Stimulated activated CD4-positive, alpha-beta T cell treated with anti-CD3 and anti-CD28 coated beads, Interleukin-4, amount 100 ng/mL, for 1 hour (primary cell): ENCODE results near the gene TNPO1.

ENCODE experiments used
- DNase-seq: peaks from one replicate; pipeline ENCODE4 v3.0.0-alpha.2; 2020

The TNPO1 gene

DNA sequence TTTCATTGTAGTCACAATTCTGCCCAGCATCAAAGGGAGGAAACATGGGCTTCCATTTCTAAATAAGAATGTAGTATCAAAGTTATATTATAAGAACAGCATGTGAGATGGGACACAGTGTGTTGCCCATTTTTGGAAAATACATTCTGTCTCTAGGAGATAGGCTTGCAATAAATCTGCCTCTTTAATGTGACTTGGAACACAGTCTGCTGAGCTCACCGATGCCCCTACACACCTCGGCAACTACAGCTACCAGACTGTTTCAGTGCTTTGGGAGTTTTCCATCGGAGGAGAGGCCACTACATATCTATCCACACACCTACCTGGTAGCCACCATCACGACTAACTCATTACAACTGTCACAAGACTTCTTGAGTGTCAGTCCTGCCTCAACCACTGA is 120.4 kb downstream of the TNPO1 start:
- DNase-seq: no peak

DNA sequence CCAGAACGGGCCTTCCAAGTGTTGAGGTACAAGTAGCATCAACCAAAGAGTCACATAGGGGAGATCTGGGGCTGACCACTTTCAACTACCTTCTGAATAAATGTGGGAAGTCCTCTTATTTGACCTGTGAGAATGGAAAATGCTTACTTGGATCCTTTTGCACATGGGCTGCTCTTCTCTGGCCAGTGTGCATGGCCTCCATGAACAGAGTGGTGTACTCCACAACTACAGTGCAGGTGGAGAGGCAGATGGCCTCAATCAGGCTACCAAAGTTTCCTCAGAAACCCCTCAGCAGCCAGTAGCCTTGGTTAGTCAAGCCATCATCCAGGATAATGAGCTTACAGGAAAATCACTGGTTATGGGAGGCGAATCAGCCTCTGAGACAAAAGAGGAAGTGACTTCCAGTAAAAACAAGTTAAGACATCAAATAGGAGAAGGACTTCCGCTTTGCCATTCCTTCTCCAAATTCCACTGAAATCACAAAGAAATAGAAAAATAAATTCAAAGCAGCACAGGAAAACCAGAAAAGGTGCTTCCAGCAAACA is 121.1 kb downstream of the TNPO1 start:
- DNase-seq: no peak

DNA sequence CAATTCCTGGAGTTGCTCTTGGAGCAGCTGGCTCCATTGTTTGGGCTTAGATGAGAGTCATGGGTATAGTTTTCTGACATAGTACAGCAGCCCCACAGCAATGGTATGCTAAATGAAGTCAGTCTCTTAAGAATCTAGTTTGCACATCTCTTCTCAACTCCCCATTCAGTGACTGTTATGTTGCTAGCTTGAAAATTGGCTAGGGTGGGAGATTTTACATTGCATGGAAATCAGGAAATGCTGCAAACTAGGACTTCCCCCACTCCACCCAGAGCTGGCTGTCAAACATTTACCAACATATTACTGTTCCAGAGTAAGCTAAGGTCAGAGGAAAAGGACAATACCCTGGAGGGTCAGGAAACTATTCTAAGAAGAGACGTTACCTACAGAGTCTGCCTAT is 121.7 kb downstream of the TNPO1 start:
- DNase-seq: no peak

- no peak for DNase-seq
These were observed 123.6 kb downstream of the TNPO1 start for GRCh38 chr5:72940082-72940481.

GRCh38 chr5:72943307-72943706 is 126.8 kb downstream of the TNPO1 start:
- DNase-seq: no peak

DNA sequence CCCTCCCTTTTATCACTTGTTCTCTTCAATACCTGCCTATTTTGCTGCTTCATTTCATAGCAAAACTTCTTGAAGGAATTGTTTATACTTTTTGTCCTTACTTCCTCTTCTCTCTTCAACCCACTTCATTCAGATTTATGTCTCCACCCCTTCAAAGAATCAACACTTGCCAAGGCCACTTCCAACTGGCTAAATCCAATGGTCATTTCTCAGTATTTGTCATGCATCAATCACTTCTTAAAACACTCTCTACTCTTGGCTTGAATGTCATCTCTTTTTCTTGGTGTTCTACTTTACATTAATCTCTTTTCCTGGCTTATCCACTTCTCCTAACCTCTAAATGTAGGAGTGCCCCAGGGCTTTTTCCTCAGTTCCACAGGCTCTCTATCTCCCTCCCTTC is 131.0 kb downstream of the TNPO1 start:
- no peak for DNase-seq

DNA sequence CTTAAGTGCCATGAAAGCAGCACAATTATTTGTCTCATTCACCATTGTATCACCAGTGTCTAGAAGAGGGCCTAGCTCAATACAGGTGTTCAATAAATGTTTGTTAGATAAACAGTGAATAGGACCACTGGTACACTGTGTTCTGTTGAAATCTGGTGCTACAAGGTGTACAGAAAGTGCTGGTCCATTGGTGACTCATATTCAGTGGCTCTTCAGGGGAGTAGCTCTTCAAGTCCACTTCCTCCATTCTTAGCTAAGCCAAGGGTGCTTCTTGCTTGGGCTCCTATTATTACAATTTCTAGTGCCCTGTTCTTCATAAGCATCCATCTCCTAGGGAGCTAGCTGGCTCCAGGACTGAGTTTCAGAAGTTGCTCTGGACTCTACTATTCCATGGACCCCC is 133.0 kb downstream of the TNPO1 start:
- no peak for DNase-seq

DNA sequence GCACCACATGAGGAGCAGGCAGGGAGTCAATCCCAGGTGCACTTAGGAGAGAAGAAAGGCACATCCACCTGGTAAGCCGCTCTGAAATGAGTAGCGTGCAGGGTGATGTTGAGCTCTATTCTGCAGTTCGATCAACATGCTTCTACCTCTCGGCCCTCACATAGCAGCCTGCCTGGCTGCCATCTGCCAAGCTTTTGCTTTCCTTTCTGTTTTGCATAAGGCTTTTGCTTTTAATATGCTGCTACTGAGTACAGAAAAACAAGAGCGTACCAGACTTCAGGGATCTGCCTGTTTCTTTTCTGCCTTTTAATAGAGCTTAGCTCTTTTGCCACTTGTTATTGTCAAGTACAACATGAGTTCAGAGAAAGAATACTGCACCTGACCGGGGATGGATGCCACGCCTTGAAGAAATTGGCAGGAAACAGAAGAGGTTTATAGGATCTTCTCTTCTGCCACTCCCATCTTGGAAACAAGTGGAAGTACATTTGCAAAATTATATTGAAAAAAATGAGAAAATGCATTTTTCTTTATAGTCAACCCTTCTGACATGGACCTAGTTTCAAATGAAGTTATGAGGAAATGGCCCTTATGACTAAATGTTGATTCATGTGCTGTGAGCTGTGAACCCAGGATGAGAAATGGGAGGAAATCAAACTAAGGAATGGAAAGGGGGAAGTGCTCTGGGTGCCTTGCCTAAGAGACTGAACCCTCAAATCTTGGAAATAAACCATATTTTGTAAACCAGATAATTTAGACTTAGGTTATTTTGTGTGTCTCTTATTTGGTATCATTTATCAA is 135.4 kb downstream of the TNPO1 start:
- DNase-seq: no peak

DNA sequence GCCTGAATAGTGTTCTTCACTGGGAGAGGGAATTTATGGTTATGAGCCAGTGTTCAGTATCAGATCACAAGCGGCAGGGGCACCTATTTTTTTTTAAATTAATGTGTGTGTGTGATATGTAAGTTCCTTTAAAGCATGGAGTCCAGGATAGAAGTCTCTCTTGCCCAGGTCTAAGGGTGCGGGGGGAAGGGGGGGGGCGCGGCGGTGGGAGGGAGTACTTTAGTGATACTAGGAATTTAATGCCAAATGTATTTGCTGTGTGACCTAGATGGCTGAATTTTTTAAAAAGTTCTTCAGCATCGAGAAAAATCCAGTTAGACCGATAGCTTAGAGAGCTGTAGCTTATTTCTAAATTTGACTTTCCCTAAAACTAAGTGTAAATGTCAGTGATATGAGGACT is 137.9 kb downstream of the TNPO1 start:
- DNase-seq: no peak

DNA sequence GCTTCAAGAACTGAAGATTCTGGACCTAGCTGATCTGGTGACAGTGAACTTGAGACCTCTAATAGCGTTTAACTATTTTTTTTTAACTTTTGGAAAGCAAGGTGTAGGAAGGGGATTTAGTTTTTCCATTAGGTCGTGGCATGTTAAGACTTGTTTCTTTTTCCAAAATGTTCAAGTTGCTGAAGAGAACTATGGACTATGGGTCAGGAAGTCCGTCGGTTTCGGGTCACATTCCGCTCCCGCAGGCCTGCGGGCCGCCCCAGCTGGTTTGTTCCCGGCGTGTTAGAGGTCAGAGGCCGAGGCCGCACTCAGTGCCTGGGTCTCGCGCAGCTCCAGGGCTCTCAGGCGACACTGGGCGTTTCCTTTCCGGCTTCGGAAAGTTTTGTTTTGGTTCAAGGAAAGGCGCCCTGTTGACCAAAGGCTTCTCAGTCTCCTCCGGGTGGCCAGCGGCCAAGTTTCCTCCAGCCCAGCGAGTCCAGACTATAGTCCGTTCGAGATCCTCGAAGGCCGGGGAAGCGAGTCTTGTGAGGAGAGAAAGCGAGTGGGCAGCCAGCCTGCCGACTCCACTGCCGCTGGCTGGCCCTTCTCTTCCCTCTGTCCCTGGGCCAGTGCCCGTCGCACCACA is 138.8 kb downstream of the TNPO1 start:
- no peak for DNase-seq

DNA sequence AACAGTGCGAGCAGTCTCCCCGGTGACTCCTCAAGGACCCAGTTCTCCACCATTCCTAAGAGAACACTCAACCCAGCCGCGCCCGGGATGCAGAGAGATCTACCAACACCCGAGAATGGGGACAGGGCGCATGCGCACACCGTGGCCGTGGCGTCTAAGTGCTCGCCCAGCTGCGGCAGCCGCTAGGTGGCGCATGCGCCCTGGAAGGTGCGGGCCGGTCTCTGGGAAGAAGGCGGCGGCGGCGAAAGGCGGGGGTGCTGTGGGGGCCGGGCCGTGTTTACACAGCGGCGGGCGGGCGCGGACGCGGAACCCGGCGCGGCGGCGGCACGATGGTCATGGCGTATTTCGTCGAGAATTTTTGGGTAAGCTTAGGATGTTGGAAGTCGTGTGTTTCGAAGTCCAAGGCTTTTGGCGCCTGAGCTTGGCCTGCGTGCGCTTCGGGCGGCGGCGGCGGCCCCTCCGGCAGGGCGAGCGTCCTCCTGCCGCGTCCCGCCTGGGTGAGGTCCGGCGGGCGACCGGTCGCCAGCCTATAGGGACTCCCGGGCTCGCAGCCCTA is 139.4 kb downstream of the TNPO1 start, which contains the start of gene FCHO2:
Gene FCHO2 (plus strand): TSS at position 274 of the 556 bp plus-strand sequence. CDS start 56 bp downstream, at position 330.
- peak; percentile 98 for DNase-seq

GRCh38 chr5:72956324-72957140 is 140.1 kb downstream of the TNPO1 start:
- DNase-seq: peak; percentile 21

DNA sequence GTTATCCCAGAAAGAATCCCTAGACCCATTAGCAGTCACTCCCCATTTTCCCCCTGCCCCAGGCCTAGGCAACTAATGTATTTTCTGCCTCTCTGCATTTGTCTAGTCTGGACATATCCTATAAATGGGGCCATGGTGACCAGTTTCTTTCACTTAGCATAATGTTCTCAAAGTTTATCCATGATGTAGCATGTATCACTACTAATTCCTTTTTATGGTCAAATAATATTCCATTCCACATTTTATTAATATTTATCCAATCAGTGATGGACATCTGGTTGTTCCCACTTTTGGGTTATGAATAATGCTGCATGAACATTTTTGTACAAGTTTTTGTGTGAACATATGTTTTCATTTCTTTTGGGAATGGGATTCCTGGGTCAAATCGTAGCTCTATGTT is 140.9 kb downstream of the TNPO1 start:
- DNase-seq: no peak

DNA sequence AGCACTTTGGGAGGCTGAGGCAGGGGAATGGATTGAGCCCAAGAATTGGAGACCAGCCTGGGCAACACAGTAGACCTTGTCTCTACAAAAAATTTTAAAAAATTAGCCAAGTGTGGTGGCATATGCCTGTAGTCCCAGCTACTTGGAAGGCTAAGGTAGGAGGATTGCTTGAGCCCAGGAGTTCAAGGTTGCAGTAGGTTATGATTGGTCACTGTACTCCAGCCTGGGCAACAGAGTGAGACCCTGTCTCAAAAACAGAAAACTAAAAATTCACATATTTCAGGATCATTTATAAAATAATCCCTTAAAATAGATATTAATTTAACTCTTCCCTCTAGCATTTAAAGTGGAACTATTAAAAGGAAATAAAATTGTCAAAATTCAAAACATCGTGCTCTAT is 142.8 kb downstream of the TNPO1 start:
- DNase-seq: no peak
